Spleen (tissue), 11 donors: ENCODE measurements around the gene ZNF574. TPM values are rescaled to one million over a fixed set of nuclear protein-coding genes. Genes with fewer than 3 reads are reported as not detected.

Source experiments
- DNase-seq: peaks from one replicate; pipeline ENCODE4 v3.0.0-alpha.2; 2020
- H3K27ac ChIP-seq, 8 donors: fragments of 200-600 bp; sonication (generic) in 7 of 8; 1 replicate in 4 of 8; 2 replicates in 4 of 8; pipeline versions ENCODE4 v1.5.0 to v1.8.0; 2016 to 2021; ENCODE audit warnings: inconsistent platforms in 4 of 8, mild to moderate bottlenecking in 4 of 8, moderate library complexity in 1 of 8
- H3K27me3 ChIP-seq, 7 donors: fragments of 200-600 bp; sonication (generic) in 6 of 7; replicated peaks in 1 of 7; 1 replicate in 4 of 7; 2 replicates in 3 of 7; pipeline versions ENCODE4 v1.5.0 to v1.8.0; 2016 to 2021; ENCODE audit warnings: inconsistent platforms in 3 of 7, mild to moderate bottlenecking in 1 of 7
- H3K36me3 ChIP-seq, 6 donors: fragments of 200-600 bp; sonication (generic) in 5 of 6; 1 replicate in 4 of 6; 2 replicates in 2 of 6; pipeline versions ENCODE4 v1.5.0 to v1.8.0; 2016 to 2021; ENCODE audit warnings: inconsistent platforms in 2 of 6
- H3K4me1 ChIP-seq, 6 donors: fragments of 200-600 bp; sonication (generic) in 5 of 6; 1 replicate in 3 of 6; 2 replicates in 3 of 6; pipeline versions ENCODE4 v1.5.0 to v1.8.0; 2016 to 2021; ENCODE audit warnings: inconsistent platforms in 3 of 6
- H3K4me3 ChIP-seq, 8 donors: fragments of 200-600 bp; sonication (generic) in 7 of 8; 1 replicate in 4 of 8; 2 replicates in 4 of 8; pipeline versions ENCODE4 v1.5.0 to v1.8.0; 2016 to 2021; ENCODE audit warnings: inconsistent platforms in 4 of 8, mild to moderate bottlenecking in 4 of 8, moderate library complexity in 2 of 8
- H3K9me3 ChIP-seq, 8 donors: fragments of 200-600 bp; sonication (generic) in 7 of 8; 1 replicate in 4 of 8; 2 replicates in 4 of 8; pipeline versions ENCODE4 v1.5.0 to v1.8.0; 2016 to 2021; ENCODE audit warnings: inconsistent platforms in 4 of 8
- CTCF ChIP-seq, 11 experiments: fragments of 200-600 bp in 7 of 11; fragments of 450-650 bp in 4 of 11; sonication (generic) in 4 of 11; IDR thresholded peaks in 8 of 11; conservative IDR thresholded peaks in 3 of 11; 1 replicate in 7 of 11; 2 replicates in 4 of 11; pipeline versions ENCODE4 v1.4.0 to v1.8.0; 2016 to 2021; ENCODE audit warnings: antibody characterized with exemption in 11 of 11, inconsistent platforms in 4 of 11, mild to moderate bottlenecking in 1 of 11
- POLR2A ChIP-seq, 3 donors: fragments of 450-650 bp; IDR thresholded peaks; one replicate each; pipeline ENCODE4 v1.5.1; 2017; ENCODE audit warnings: antibody characterized with exemption in 3 of 3, mild to moderate bottlenecking in 1 of 3
- POLR2AphosphoS5 ChIP-seq, 3 donors: sonication (generic); formaldehyde crosslinking; IDR thresholded peaks; one replicate each; pipeline ENCODE4 v1.5.1; 2017; ENCODE audit warnings: antibody characterized with exemption in 3 of 3
- WGBS, 5 donors: extraction: QIAGEN DNeasy Blood & Tissue Kit in 3 of 5; methylation state at CpG; one replicate each; pipeline versions ENCODE4 v1.1.5 to v1.1.7; 2013 to 2018; 5-methylcytosine and 5-hydroxymethylcytosine counted together
- intact Hi-C: fragments of 100-400 bp; cut with DNase I; formaldehyde crosslinking; loops from one replicate; pipeline ENCODE4 v1.15.0; 2023; ENCODE audit warnings: low total_unique reads
- polyA plus RNA-seq, 3 donors: library from polyadenylated mRNA; stranded (reverse); fragments of 200-250 nt; gene quantifications; one replicate each; pipeline ENCODE4 v1.2.1, GENCODE V29; 2013
- total RNA-seq, 7 donors: library from RNA; depleted of rRNA in 3 of 7; stranded (reverse); fragments of >200 nt in 3 of 7; fragmentation: NEBNext Ultra II Directional in 4 of 7; extraction: Animal tissue kit (Norgen Biotek cat#: 25700) in 4 of 7; gene quantifications; one replicate each; pipeline versions ENCODE4 v1.1.0 to v1.2.1, GENCODE V29; 2016 to 2021
- donor health status: healthy with polysubstance abuse.
- donor health status: DM: no; HTN: no; CAD: no; lungs with moderate emphysema.
- donor health status: DM: no; HTN: no; CAD: no.
- donor health status: Bipolar disorder and iron deficiency.
- donor health status: healthy.
- donor health status: DM: no; HTN: no; CAD: no.
- donor health status: DM: yes; HTN: yes; CAD: no.

Gene ZNF574
- total and polyA plus RNA-seq, 10 donors = 4.7 to 21.0 (median 15.3) TPM

DNA sequence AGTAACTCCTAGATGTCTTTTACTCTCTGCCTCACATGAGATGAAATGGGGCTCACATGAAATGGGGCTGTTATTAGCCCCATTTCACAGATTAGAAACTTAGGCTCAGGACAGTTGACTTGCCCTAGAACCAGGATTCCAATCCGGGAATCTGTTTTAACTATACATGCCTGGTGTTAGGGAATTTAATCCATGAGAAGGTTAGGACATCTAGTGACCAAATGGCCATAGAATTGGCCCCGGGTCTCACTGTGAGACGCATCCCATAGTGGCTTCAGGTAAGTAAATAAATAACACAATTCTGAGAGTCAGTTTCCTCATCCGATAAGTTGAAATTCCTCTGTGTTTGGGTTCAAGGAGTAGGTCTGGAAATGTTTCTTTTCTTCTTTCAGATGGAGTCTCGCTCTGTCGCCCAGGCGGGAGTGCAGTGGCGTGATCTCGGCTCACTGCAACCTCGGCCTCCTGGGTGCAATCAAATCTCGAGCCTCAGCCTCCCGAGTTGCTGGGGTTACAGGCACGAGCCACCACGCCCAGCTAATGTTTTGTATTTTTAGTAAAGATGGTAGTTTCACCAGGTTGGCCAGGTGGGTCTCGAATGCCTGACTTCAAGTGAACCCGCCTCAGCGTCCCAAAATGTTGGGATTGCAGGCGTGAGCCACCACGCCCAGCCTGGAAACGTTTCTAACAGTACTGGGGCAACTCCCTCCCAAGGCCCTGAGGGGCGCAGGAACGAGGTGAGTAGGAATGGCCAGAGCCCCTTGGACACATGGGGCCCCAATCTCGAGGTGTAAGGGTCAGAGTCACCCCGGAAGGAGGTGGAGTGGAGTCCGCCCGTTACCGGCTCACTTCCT lies 1.2 kb upstream of the ZNF574 start:
- Histone ChIP-seq H3K4me3 (peak overlapping the region; percentile 29 to 93 (median 70)), H3K4me1 (peaks cover 7 to 49% (median 34%) of the 10 kb centered on the region in 6 donors), H3K27me3 (peaks cover 0 to 12% (median 6%) of the 10 kb centered on the region in 7 donors), H3K27ac (peak overlapping the region; percentile 95 to 99 (median 97)), H3K36me3 (peaks cover 0 to 18% (median 15%) of the 10 kb centered on the region in 6 donors), H3K9me3 (no peaks in the 10 kb centered on the region)
- no peak for TF ChIP-seq POLR2AphosphoS5 (IDR thresholded peaks at IDR 0.05)
- TF ChIP-seq CTCF (IDR thresholded peaks at IDR 0.05 in 8 of 11, conservative IDR thresholded peaks at IDR 0.05 in 3 of 11) = peak in 1 of 11 experiments; percentile 6
- no peak for TF ChIP-seq POLR2A (IDR thresholded peaks at IDR 0.05)
- WGBS, 5 donors = 62 to 66% (median 64%) methylated on average over 26 to 27 of the region's 27 CpGs
- peak; percentile 83 for DNase-seq
- intact Hi-C loops = no loop called here

DNA sequence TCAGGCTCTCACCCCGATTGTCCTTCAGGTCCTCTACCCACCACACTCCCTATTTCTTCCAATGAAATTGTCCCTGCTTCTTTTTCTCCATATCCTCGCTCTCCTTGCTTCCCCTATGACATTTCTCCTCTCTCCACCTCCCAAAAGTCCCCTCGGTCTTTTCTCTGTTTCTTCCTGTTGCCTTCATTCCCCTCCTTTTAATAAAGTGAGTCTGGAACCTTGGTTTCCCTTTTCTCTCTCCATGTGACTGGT lies 676 bp upstream of the ZNF574 start:
- WGBS, 5 donors = 0 to 4% (median 1%) methylated on average over 3 of the region's 3 CpGs
- Histone ChIP-seq H3K27ac (peak overlapping the region; percentile 95 to 99 (median 97)), H3K4me3 (peak overlapping the region; percentile 29 to 93 (median 70)), H3K9me3 (no peaks in the 10 kb centered on the region), H3K4me1 (peaks cover 7 to 44% (median 30%) of the 10 kb centered on the region in 6 donors), H3K36me3 (peaks cover 0 to 24% (median 20%) of the 10 kb centered on the region in 6 donors), H3K27me3 (peaks cover 0 to 7% (median under 1%) of the 10 kb centered on the region in 7 donors)
- DNase-seq = no peak
- TF ChIP-seq CTCF (IDR thresholded peaks at IDR 0.05 in 8 of 11, conservative IDR thresholded peaks at IDR 0.05 in 3 of 11) (peak in 1 of 11 experiments; percentile 2), POLR2AphosphoS5 (IDR thresholded peaks at IDR 0.05) (no peak), POLR2A (IDR thresholded peaks at IDR 0.05) (no peak)
- intact Hi-C loops = no loop called here

DNA sequence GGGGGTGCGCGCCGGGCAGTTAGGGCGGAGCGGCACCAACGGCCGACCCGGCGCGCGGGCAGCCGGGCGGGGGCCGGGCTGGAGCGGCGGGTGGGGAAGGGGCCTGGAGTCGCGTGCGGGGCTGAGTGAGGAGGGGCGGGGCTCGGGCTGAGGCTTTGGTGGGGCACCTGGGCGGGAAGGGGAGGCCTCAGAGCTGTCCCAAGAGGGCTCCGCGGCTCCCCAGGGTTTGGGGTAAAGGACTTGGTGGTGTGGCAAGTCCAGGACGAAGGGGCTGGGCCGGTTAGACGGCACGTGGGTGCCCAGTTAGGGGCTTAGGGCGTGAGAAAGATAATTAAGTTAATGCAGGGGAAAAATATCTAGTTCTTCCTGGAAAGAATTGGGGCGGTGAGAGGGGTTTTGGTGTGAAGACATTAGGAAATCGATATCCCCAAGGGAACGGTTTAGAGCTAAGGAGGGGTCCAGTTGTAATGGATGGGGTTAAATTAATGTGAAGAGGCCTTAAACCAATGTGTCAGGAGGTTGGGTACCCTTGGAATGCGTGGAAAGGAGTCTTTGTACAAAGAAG lies 496 bp downstream of the ZNF574 start:
- Histone ChIP-seq H3K4me3 (peak overlapping the region; percentile 69 to 93 (median 70)), H3K9me3 (no peaks in the 10 kb centered on the region), H3K27ac (peak overlapping the region; percentile 86 to 99 (median 96)), H3K36me3 (peaks cover 8 to 35% (median 32%) of the 10 kb centered on the region in 6 donors), H3K27me3 (no peaks in the 10 kb centered on the region), H3K4me1 (peaks cover 7 to 51% (median 30%) of the 10 kb centered on the region in 6 donors)
- TF ChIP-seq POLR2AphosphoS5 (IDR thresholded peaks at IDR 0.05) (no peak), CTCF (IDR thresholded peaks at IDR 0.05 in 8 of 11, conservative IDR thresholded peaks at IDR 0.05 in 3 of 11) (no peak), POLR2A (IDR thresholded peaks at IDR 0.05) (no peak)
- DNase-seq = no peak
- intact Hi-C loops = no loop called here
- WGBS, 5 donors = 0 to 2% (median 1%) methylated on average over 17 to 33 of the region's 33 CpGs

- H3K4me1 ChIP-seq = peaks cover 7 to 64% (median 37%) of the 10 kb centered on the region in 6 donors
- H3K4me3 ChIP-seq = no peak overlapping the region
- peaks cover 8 to 49% (median 39%) of the 10 kb centered on the region in 6 donors for H3K36me3 ChIP-seq
- no peaks in the 10 kb centered on the region for H3K27me3 ChIP-seq
- no peak for TF ChIP-seq CTCF (IDR thresholded peaks at IDR 0.05 in 8 of 11, conservative IDR thresholded peaks at IDR 0.05 in 3 of 11)
- TF ChIP-seq POLR2AphosphoS5 (IDR thresholded peaks at IDR 0.05) = no peak
- no peak for TF ChIP-seq POLR2A (IDR thresholded peaks at IDR 0.05)
- 81 to 97% (median 88%) methylated on average over 1 of the region's 1 CpG for WGBS, 5 donors
- intact Hi-C loops = no loop called here
- no peaks in the 10 kb centered on the region for H3K9me3 ChIP-seq
- DNase-seq = no peak
- peak overlapping the region in 1 of 8 donors; percentile 98 for H3K27ac ChIP-seq
Measured at GRCh38 chr19:42078058-42078457, 2.1 kb downstream of the ZNF574 start.
